Smooth muscle cell (in vitro differentiated cells): ENCODE data around the gene ATG10. TPM values are rescaled to one million over a fixed set of nuclear protein-coding genes. Genes with fewer than 3 reads are reported as not detected.

Experiments
- DNase-seq: peaks from one replicate; lab custom pipeline; 2025; ENCODE audit not compliant: unreplicated experiment; lab: John Stamatoyannopoulos, UW
- H2AFZ ChIP-seq: fragments of 200-600 bp; sonication (generic); 2 replicates; pipeline ENCODE4 v1.6.0; 2016; ENCODE audit warnings: antibody characterized with exemption, low read depth, mild to moderate bottlenecking
- H3F3A ChIP-seq: fragments of 200-600 bp; sonication (generic); 2 replicates; pipeline ENCODE4 v1.6.0; 2017; ENCODE audit warnings: antibody characterized with exemption, low read depth
- H3K27ac ChIP-seq: fragments of 200-600 bp; sonication (generic); 2 replicates; pipeline ENCODE4 v1.5.1; 2016; ENCODE audit warnings: low read depth, mild to moderate bottlenecking
- H3K27me3 ChIP-seq: fragments of 200-600 bp; sonication (generic); 2 replicates; pipeline ENCODE4 v1.6.1; 2016; ENCODE audit warnings: low read depth, mild to moderate bottlenecking
- H3K36me3 ChIP-seq: fragments of 200-600 bp; sonication (generic); 2 replicates; pipeline ENCODE4 v1.5.1; 2016; ENCODE audit warnings: low read depth
- H3K4me1 ChIP-seq: fragments of 200-600 bp; sonication (generic); 2 replicates; pipeline ENCODE4 v1.5.1; 2016; ENCODE audit warnings: low read depth
- H3K4me2 ChIP-seq: fragments of 200-600 bp; sonication (generic); 2 replicates; pipeline ENCODE4 v1.6.0; 2016; ENCODE audit warnings: mild to moderate bottlenecking
- H3K4me3 ChIP-seq: fragments of 200-600 bp; sonication (generic); 2 replicates; pipeline ENCODE4 v1.5.1; 2016; ENCODE audit warnings: mild to moderate bottlenecking
- H3K79me2 ChIP-seq: fragments of 200-600 bp; sonication (generic); 2 replicates; pipeline ENCODE4 v1.6.0; 2016; ENCODE audit warnings: low read depth, mild to moderate bottlenecking
- H3K9ac ChIP-seq: fragments of 200-600 bp; sonication (generic); 2 replicates; pipeline ENCODE4 v1.6.0; 2016; ENCODE audit warnings: low read depth
- H3K9me3 ChIP-seq: fragments of 200-600 bp; sonication (generic); replicated peaks from 2 replicates; pipeline ENCODE4 v1.5.1; 2016; ENCODE audit warnings: low read depth
- H4K20me1 ChIP-seq: fragments of 200-600 bp; sonication (generic); 2 replicates; pipeline ENCODE4 v1.6.0; 2016; ENCODE audit warnings: low read depth
- CTCF ChIP-seq: fragments of 200-600 bp; sonication (generic); IDR thresholded peaks from 2 replicates; pipeline ENCODE4 v1.5.1; 2017; ENCODE audit warnings: borderline replicate concordance, mild to moderate bottlenecking, antibody characterized with exemption; ENCODE audit not compliant: insufficient read depth, poor library complexity, severe bottlenecking
- WGBS: methylation state at CpG from one replicate; pipeline ENCODE4 v1.1.7; 2016; ENCODE audit warnings: low lambda C conversion rate; 5-methylcytosine and 5-hydroxymethylcytosine counted together
- polyA plus RNA-seq: library from polyadenylated mRNA; unstranded; fragments of >200 nt; fragmentation: Nextera tagmentation; extraction: Ambion mirVana; gene quantifications from 2 replicates; pipeline ENCODE4 v1.2.1, GENCODE V29; 2016
- total RNA-seq: library from RNA; depleted of rRNA; stranded (reverse); fragments of >200 nt; gene quantifications from 2 replicates; pipeline ENCODE4 v1.2.3, GENCODE V29; 2014

The ATG10 gene
- total and polyA plus RNA-seq, 2 experiments from 2014 or later = 7.2 to 12.5 TPM

DNA sequence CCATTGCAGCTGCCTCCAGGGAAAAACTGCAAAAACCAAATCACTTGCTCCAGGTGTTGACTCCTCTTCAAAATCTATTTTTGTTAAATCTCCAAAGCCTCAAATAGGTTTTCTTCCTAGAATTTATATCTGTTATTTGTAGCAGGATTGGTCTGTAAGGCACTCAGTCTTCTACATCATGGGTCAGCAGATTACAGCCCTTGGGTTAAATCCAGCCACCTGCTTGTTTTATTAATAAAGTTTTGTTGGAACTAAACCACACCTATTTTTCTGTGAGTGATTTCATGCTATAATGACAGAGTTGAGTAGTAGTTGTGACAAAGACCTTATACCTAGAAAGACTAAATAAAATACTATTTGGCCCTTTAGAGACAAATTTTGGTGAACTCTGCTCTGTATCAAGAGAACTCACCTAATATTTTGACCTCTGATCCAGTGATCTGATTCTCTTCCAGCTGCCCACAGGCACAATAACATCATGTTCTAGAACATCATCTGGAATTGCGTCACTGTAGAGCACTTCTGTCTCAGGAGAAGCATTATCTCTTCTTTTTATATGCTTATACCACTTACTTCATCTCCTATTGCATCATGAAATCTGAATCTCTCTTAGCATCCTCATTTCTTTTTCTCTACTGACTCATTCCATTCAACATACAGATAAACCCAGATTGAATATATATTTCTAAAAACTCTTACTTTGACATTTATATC lies 176.2 kb downstream of the ATG10 start:
- no peak for TF ChIP-seq CTCF
- no peaks in the 10 kb centered on the region for H3K27me3 ChIP-seq
- peaks cover 6% of the 10 kb centered on the region for H3K4me1 ChIP-seq
- no peak for DNase-seq
- no peaks in the 10 kb centered on the region for H3F3A ChIP-seq
- H3K79me2 ChIP-seq = no peaks in the 10 kb centered on the region
- no peak overlapping the region for H2AFZ ChIP-seq
- H3K9me3 ChIP-seq = no peaks in the 10 kb centered on the region
- no peak overlapping the region for H3K4me2 ChIP-seq
- H3K9ac ChIP-seq = no peak overlapping the region
- WGBS = 77% methylated on average over 1 of the region's 1 CpG
- no peak overlapping the region for H3K27ac ChIP-seq
- H4K20me1 ChIP-seq = no peaks in the 10 kb centered on the region
- no peaks in the 10 kb centered on the region for H3K36me3 ChIP-seq
- no peak overlapping the region for H3K4me3 ChIP-seq

DNA sequence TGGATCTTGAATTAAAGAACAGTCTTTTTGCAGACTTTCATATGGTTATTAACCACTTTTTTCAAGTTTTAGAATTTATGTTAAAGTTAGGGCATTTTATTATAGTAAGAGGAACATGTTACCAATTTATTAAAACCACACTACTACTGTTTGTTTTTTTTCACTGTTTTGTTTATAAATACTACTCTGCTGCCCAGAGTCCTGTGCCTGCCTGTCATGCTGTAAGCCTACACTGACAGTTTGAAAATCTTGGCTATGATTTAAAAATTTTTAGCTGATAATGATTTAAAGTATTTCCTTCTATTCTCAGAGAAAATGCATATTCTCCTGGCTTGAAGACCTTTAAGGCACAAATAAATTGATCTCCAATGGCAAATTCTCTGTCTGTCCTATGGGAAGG lies 177.6 kb downstream of the ATG10 start:
- DNase-seq = no peak
- Histone ChIP-seq H3F3A (peaks cover 3% of the 10 kb centered on the region), H3K4me2 (no peak overlapping the region), H3K27ac (no peak overlapping the region), H3K4me1 (peaks cover 6% of the 10 kb centered on the region), H3K27me3 (no peaks in the 10 kb centered on the region), H3K36me3 (no peaks in the 10 kb centered on the region), H3K4me3 (no peak overlapping the region), H3K79me2 (no peaks in the 10 kb centered on the region), H4K20me1 (no peaks in the 10 kb centered on the region), H3K9ac (no peak overlapping the region), H2AFZ (no peak overlapping the region), H3K9me3 (no peaks in the 10 kb centered on the region)
- no peak for TF ChIP-seq CTCF

DNA sequence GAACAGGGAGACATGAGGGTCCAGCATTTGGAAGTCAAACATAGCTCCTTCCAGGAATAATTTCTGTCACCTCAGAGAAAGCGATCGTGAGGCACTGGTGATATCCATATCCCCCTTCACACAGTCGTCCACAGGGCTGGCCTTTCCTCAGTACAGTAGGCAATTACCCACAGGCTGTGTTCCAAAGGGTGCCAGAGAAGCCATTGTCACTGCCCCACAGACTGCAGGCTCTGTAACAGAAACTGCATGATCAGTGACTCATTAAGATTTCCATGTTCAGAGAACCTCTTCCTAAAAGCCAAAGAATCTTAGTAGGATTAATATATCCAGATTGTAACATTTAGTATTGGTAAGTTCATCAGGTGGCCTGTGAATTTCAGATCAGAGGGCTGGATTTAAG lies 178.7 kb downstream of the ATG10 start:
- no peak overlapping the region for H2AFZ ChIP-seq
- 64% methylated on average over 3 of the region's 3 CpGs for WGBS
- H3K9me3 ChIP-seq = no peaks in the 10 kb centered on the region
- H3K27ac ChIP-seq = no peak overlapping the region
- no peak overlapping the region for H3K4me3 ChIP-seq
- no peaks in the 10 kb centered on the region for H4K20me1 ChIP-seq
- no peak overlapping the region for H3K9ac ChIP-seq
- no peak for DNase-seq
- H3K4me1 ChIP-seq = peaks cover 6% of the 10 kb centered on the region
- H3K4me2 ChIP-seq = no peak overlapping the region
- H3K79me2 ChIP-seq = no peaks in the 10 kb centered on the region
- no peak for TF ChIP-seq CTCF
- H3K36me3 ChIP-seq = no peaks in the 10 kb centered on the region
- peaks cover 10% of the 10 kb centered on the region for H3F3A ChIP-seq
- H3K27me3 ChIP-seq = no peaks in the 10 kb centered on the region

DNA sequence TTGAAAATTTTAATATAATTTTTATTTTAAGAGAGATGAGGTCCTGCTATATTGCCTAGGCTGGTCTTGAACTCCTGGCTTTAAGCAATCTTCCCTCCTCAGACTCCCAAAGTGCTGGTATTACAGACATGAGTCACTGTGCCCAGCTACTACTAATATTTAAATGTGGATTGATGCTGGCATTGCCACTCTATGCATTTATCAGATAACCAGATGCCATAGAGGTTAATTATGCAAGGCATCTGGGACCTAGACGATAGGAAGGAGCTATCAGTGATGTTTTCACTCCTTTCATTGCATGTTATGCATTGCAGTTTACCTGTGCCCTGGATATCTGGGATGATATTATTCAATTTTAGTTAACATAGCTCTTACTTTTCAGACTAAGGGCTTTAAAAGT lies 179.4 kb downstream of the ATG10 start:
- Histone ChIP-seq H3K9ac (no peak overlapping the region), H3K27ac (no peak overlapping the region), H3K27me3 (no peaks in the 10 kb centered on the region), H3K36me3 (no peaks in the 10 kb centered on the region), H2AFZ (no peak overlapping the region), H3K4me2 (no peak overlapping the region), H3K9me3 (no peaks in the 10 kb centered on the region), H3F3A (peaks cover 10% of the 10 kb centered on the region), H3K4me1 (peaks cover 6% of the 10 kb centered on the region), H4K20me1 (no peaks in the 10 kb centered on the region), H3K79me2 (no peaks in the 10 kb centered on the region), H3K4me3 (no peak overlapping the region)
- no peak for TF ChIP-seq CTCF
- DNase-seq = no peak
- WGBS = 63% methylated on average over 1 of the region's 1 CpG
